ENCODE data around the gene MSH5.
A peak's percentile ranks its signal among the peaks of the same experiment; 100 is the strongest.
"Not testable (repeated sequence)": the region's sequence is repeated elsewhere in the genome, so short reads cannot be mapped to it uniquely, and the experiment has no call there.

MSH5 gene

GRCh38 chr6:31739639-31740396, at the start of gene MSH5:
Gene MSH5 (plus strand): TSS chr6:31740005. CDS start chr6:31740467, 462 bp downstream.
- peak; percentile 98 for DNase-seq (ENCODE audit: low spot score)

GRCh38 chr6:31690231-31691077, 49.4 kb upstream of the MSH5 start:
- DNase-seq (ENCODE audit: low spot score) = peak; percentile 19

GRCh38 chr6:31691078-31691463, 48.7 kb upstream of the MSH5 start:
- no peak for DNase-seq (ENCODE audit: low spot score)

DNA sequence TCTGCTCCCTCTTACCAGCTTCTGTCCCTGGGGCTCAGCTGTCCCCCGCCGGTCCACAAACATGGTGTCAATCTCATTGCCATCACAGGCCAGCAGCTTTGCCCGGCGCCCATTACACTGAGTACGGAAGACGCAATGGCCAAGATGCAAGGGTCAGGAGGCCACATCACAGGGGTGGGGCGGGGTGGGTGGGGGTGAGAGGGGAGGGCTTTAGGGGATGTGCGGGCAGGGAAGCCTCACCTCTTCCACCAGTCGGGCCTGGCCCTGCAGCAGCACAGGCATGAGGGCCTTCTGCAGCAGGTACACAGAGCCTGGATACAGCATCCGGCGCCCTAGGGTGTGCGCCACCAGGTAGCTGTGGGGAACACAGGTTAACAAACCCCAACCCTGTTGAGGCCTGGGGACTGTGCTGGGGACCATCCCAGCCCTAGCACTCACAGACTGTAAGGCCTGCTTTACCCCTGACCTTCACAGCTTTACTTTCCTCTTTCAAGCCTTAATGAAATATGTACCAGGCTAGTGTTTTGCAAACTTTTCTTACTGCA, 48.2 kb upstream of the MSH5 start:
- DNase-seq (ENCODE audit: low spot score) = no peak

DNA sequence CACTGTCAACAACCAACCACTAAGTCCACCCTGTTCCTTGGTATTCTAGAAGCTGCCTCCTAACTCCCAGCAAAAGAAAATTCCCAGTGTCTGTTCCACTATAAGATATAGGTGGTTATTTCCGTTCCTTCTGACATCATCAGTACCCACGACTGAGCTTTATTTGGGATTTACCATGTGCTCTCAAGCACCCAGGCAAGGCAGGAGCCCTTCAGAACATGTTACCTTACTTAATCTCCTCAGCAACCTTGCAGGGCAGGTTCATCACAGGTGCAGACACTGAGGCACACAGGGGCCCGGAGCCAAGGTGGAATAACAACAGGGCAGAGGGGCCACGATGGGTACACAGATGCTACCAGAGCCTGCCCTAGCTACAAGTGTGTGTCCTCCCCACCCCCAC, 47.5 kb upstream of the MSH5 start:
- no peak for DNase-seq (ENCODE audit: low spot score)

DNA sequence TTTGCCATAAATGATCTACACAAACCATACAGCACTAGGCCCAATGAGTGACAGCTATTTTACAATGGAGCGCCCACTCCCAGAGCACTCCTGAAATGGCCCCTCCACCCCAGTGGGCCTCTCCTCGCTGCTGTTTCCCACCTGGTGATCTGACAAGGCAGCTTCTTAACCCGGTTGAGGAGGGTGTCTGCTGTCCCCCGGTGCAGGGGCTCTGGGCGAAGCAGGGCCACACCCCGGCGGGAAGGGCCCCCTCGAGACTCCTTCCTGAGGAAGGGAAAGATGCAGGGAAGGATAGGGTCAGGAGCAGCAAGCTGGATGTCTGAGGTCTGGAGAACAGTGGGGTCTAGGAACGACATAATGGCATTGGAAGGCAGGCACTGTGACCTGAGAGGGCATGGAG, 46.9 kb upstream of the MSH5 start:
- no peak for DNase-seq (ENCODE audit: low spot score)

- no peak for DNase-seq (ENCODE audit: low spot score)
Observed at GRCh38 chr6:31693535-31693934, 46.3 kb upstream of the MSH5 start.

GRCh38 chr6:31697555-31697954, 42.2 kb upstream of the MSH5 start:
- DNase-seq (ENCODE audit: low spot score) = no peak

- DNase-seq (ENCODE audit: low spot score) = no peak
Observed at GRCh38 chr6:31700740-31701401, 38.9 kb upstream of the MSH5 start.

- DNase-seq (ENCODE audit: low spot score) = no peak
Observed at GRCh38 chr6:31701666-31702404, 38.0 kb upstream of the MSH5 start.

- no peak for DNase-seq (ENCODE audit: low spot score)
Observed at GRCh38 chr6:31702405-31702818, 37.4 kb upstream of the MSH5 start.

GRCh38 chr6:31702819-31703716, 36.7 kb upstream of the MSH5 start, which contains the start of gene ABHD16A:
Gene ABHD16A (minus strand): TSS chr6:31703324. CDS start chr6:31703281, 43 bp downstream.
- peak; percentile 98 for DNase-seq (ENCODE audit: low spot score)

- DNase-seq (ENCODE audit: low spot score) = no peak
Observed at GRCh38 chr6:31705931-31706330, 33.9 kb upstream of the MSH5 start.

DNA sequence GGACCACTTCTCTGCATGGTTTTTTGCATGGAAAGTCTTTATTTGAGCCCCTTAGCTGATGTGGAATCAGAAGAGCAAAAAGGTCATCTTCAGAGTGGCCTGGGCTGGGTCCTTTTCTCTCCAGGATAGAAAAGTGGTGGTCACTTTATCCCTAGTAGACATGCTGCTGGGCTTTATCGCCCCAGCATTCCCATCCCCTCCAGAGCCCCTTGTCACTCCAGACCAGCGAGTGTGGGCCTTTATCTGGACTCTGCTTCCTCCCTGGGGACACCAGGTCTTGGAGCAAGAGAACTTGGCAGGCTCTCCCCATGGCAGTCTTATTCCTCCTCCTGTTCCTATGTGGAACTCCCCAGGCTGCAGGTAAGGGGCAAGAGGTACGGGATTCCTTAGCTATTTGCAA, 33.2 kb upstream of the MSH5 start, which contains the start of gene LY6G6F:
TSS of gene LY6G6F (plus strand) at position 268 of the 400 bp plus-strand sequence. CDS start at position 309, 41 bp downstream.
- no peak for DNase-seq (ENCODE audit: low spot score)

DNA sequence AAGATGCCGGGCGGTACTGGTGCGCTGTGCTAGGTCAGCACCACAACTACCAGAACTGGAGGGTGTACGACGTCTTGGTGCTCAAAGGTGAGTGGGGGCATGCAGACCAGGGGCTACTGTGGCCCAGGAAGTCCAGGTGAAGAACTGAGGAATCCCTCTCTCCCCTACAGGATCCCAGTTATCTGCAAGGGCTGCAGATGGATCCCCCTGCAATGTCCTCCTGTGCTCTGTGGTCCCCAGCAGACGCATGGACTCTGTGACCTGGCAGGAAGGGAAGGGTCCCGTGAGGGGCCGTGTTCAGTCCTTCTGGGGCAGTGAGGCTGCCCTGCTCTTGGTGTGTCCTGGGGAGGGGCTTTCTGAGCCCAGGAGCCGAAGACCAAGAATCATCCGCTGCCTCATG, 32.1 kb upstream of the MSH5 start:
- DNase-seq (ENCODE audit: low spot score) = no peak

DNA sequence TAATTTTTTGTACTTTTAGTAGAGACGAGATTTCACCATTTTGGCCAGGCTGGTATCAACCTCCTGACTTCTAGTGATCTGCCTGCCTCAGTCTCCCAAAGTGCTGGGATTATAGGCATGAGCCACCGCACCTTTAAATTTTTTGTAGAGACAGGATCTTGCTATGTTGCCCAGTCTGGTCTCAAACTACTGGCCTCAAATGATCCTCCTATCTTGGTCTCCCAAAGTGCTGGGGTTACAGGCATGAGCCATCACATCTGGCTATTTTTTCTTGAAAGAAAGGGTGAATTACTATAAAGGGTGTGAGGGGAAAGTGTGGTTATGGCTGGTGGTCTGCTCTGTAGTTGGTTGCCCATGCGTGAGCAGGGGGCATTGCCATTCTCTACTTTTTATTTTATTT, 31.6 kb upstream of the MSH5 start:
- no peak for DNase-seq (ENCODE audit: low spot score)

- DNase-seq (ENCODE audit: low spot score) = not testable (repeated sequence)
Observed at GRCh38 chr6:31709157-31709556, 30.6 kb upstream of the MSH5 start.

- DNase-seq (ENCODE audit: low spot score) = no peak
Observed at GRCh38 chr6:31710523-31711219, 29.1 kb upstream of the MSH5 start.

DNA sequence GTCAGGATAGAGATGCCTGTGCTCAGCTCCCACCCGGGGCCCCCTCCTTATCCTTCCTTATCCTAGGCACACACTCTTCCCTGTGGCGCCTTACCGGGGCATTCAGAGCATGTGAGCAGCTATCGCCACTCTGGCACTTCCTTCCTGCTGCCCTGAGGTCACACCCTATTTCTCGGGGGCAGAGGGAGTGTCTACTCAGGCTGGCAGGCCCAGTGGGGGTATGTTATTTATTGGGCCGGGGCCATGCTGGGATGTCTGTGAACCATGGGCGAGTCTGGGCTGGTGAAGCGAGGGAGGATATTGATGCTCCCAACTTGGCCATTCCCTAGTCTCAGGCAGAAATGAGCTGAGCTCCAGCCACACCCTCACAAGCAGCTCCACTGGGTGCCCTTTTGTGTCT, 28.6 kb upstream of the MSH5 start:
- no peak for DNase-seq (ENCODE audit: low spot score)

DNA sequence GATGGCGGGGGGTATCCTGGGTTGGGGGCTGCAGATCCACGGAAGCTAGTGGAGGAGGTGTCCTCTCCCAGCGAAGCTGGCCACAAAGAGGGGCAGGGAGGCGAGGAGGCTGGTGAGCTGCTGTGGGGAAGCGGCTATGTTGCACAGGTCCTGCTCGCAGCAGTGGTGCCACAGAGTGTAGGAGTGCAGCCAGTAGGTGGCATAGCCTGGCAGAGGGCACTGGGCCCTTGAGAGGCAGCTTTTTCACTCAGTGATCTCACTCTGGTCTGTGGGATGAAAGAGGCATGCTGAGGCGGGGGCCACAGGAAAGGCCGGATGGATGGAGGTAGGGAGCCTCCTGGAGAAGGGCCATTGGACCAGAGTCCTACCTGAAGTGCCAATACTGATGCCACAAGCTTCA, 27.5 kb upstream of the MSH5 start:
- no peak for DNase-seq (ENCODE audit: low spot score)

All from globus pallidus (tissue), 1 donor.